Measurements from ENCODE around the gene TCF7. TPM values are rescaled to one million over a fixed set of nuclear protein-coding genes. Genes with fewer than 3 reads are reported as not detected.
A peak's percentile ranks its signal among the peaks of the same experiment; 100 is the strongest.

Gene TCF7
- total and polyA plus RNA-seq, 2 of the 13 experiments (the other 11 are each of a cell fraction or from before 2014, with no cell fraction given) = 6.3 to 6.8 TPM

DNA sequence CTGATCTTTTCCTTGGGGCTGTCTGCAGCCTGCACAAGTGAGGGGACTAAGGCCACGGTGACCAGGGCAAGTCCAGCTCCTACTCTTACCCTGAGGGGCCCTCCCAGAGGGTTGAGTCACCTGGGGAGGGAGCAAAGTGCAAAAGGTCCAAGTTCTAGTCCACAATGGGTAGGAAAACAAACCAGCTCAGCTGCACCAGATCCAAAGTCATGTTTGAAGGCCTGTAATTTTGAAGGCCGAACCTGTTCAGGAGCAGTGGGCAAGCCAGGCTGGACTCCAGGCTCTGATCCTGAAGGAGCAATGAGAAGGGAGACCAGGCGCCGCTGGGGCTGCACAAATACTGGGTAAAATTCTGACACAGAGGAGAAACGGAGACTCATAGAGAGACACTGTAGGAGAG is 15.8 kb upstream of the TCF7 start (continued):
- TF ChIP-seq ZNF629 (CRISPR knock-in tag; conservative IDR thresholded peaks at IDR 0.05) (peak; percentile 93), ZFP36L1 (CRISPR knock-in tag; IDR thresholded peaks at IDR 0.05) (peak; percentile 50; the same call in 1 of the 2 replicates), ZNF546 (CRISPR knock-in tag; conservative IDR thresholded peaks at IDR 0.05) (0 out of 2 replicates have a peak, but pooled peaks have one; percentile 12), SALL2 (CRISPR knock-in tag; IDR thresholded peaks at IDR 0.05) (0 out of 2 replicates have a peak, but pooled peaks have one; percentile 52), ELF3 (CRISPR knock-in tag; IDR thresholded peaks at IDR 0.05) (peak; percentile 83), NKX3-1 (CRISPR knock-in tag; IDR thresholded peaks at IDR 0.05) (0 out of 2 replicates have a peak, but pooled peaks have one; percentile 34), ZNF260 (CRISPR knock-in tag; IDR thresholded peaks at IDR 0.05; ENCODE audit: borderline replicate concordance, low read depth) (no peak), ZNF253 (CRISPR knock-in tag; IDR thresholded peaks at IDR 0.05; ENCODE audit: borderline replicate concordance) (no peak), EP300 (IDR thresholded peaks at IDR 0.05; ENCODE audit: low read depth in 2 of 2, low read length in 2 of 2) (peak; percentile 93 to 94), EP300 (CRISPR knock-in tag; IDR thresholded peaks at IDR 0.05; ENCODE audit: borderline replicate concordance) (peak; percentile 87), ZNF556 (CRISPR knock-in tag; IDR thresholded peaks at IDR 0.05; ENCODE audit: borderline replicate concordance) (peak; percentile 89; the same call in 1 of the 2 replicates), MAFF (IDR thresholded peaks at IDR 0.05; ENCODE audit: low read depth, low read length) (0 out of 2 replicates have a peak, but pooled peaks have one; percentile 26)
- TF ChIP-seq, protein P1, sequence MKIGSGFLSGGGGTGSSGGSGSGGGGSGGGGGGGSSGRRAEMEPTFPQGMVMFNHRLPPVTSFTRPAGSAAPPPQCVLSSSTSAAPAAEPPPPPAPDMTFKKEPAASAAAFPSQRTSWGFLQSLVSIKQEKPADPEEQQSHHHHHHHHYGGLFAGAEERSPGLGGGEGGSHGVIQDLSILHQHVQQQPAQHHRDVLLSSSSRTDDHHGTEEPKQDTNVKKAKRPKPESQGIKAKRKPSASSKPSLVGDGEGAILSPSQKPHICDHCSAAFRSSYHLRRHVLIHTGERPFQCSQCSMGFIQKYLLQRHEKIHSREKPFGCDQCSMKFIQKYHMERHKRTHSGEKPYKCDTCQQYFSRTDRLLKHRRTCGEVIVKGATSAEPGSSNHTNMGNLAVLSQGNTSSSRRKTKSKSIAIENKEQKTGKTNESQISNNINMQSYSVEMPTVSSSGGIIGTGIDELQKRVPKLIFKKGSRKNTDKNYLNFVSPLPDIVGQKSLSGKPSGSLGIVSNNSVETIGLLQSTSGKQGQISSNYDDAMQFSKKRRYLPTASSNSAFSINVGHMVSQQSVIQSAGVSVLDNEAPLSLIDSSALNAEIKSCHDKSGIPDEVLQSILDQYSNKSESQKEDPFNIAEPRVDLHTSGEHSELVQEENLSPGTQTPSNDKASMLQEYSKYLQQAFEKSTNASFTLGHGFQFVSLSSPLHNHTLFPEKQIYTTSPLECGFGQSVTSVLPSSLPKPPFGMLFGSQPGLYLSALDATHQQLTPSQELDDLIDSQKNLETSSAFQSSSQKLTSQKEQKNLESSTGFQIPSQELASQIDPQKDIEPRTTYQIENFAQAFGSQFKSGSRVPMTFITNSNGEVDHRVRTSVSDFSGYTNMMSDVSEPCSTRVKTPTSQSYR (CRISPR knock-in tag; IDR thresholded peaks at IDR 0.05; ENCODE audit: borderline replicate concordance) = peak; percentile 69; the same call in 1 of the 2 replicates
- TF ChIP-seq, protein P2, sequence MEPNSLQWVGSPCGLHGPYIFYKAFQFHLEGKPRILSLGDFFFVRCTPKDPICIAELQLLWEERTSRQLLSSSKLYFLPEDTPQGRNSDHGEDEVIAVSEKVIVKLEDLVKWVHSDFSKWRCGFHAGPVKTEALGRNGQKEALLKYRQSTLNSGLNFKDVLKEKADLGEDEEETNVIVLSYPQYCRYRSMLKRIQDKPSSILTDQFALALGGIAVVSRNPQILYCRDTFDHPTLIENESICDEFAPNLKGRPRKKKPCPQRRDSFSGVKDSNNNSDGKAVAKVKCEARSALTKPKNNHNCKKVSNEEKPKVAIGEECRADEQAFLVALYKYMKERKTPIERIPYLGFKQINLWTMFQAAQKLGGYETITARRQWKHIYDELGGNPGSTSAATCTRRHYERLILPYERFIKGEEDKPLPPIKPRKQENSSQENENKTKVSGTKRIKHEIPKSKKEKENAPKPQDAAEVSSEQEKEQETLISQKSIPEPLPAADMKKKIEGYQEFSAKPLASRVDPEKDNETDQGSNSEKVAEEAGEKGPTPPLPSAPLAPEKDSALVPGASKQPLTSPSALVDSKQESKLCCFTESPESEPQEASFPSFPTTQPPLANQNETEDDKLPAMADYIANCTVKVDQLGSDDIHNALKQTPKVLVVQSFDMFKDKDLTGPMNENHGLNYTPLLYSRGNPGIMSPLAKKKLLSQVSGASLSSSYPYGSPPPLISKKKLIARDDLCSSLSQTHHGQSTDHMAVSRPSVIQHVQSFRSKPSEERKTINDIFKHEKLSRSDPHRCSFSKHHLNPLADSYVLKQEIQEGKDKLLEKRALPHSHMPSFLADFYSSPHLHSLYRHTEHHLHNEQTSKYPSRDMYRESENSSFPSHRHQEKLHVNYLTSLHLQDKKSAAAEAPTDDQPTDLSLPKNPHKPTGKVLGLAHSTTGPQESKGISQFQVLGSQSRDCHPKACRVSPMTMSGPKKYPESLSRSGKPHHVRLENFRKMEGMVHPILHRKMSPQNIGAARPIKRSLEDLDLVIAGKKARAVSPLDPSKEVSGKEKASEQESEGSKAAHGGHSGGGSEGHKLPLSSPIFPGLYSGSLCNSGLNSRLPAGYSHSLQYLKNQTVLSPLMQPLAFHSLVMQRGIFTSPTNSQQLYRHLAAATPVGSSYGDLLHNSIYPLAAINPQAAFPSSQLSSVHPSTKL (CRISPR knock-in tag; IDR thresholded peaks at IDR 0.05) = peak; percentile 98
- TF ChIP-seq, protein P3, sequence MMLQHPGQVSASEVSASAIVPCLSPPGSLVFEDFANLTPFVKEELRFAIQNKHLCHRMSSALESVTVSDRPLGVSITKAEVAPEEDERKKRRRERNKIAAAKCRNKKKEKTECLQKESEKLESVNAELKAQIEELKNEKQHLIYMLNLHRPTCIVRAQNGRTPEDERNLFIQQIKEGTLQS (CRISPR knock-in tag; IDR thresholded peaks at IDR 0.05) = peak; percentile 96
- TF ChIP-seq, protein P4, sequence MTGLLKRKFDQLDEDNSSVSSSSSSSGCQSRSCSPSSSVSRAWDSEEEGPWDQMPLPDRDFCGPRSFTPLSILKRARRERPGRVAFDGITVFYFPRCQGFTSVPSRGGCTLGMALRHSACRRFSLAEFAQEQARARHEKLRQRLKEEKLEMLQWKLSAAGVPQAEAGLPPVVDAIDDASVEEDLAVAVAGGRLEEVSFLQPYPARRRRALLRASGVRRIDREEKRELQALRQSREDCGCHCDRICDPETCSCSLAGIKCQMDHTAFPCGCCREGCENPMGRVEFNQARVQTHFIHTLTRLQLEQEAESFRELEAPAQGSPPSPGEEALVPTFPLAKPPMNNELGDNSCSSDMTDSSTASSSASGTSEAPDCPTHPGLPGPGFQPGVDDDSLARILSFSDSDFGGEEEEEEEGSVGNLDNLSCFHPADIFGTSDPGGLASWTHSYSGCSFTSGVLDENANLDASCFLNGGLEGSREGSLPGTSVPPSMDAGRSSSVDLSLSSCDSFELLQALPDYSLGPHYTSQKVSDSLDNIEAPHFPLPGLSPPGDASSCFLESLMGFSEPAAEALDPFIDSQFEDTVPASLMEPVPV (CRISPR knock-in tag; IDR thresholded peaks at IDR 0.05) = peak; percentile 60; the same call in 1 of the 2 replicates
- TF ChIP-seq, protein P5, sequence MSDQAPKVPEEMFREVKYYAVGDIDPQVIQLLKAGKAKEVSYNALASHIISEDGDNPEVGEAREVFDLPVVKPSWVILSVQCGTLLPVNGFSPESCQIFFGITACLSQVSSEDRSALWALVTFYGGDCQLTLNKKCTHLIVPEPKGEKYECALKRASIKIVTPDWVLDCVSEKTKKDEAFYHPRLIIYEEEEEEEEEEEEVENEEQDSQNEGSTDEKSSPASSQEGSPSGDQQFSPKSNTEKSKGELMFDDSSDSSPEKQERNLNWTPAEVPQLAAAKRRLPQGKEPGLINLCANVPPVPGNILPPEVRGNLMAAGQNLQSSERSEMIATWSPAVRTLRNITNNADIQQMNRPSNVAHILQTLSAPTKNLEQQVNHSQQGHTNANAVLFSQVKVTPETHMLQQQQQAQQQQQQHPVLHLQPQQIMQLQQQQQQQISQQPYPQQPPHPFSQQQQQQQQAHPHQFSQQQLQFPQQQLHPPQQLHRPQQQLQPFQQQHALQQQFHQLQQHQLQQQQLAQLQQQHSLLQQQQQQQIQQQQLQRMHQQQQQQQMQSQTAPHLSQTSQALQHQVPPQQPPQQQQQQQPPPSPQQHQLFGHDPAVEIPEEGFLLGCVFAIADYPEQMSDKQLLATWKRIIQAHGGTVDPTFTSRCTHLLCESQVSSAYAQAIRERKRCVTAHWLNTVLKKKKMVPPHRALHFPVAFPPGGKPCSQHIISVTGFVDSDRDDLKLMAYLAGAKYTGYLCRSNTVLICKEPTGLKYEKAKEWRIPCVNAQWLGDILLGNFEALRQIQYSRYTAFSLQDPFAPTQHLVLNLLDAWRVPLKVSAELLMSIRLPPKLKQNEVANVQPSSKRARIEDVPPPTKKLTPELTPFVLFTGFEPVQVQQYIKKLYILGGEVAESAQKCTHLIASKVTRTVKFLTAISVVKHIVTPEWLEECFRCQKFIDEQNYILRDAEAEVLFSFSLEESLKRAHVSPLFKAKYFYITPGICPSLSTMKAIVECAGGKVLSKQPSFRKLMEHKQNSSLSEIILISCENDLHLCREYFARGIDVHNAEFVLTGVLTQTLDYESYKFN (CRISPR knock-in tag; conservative IDR thresholded peaks at IDR 0.05) = peak; percentile 99

All from HepG2 (cell line).